HG03045 (cell line): ENCODE data around the gene HDAC7.

Experiments used
- ATAC-seq: cut with Tn5 transposase; IDR thresholded peaks from one replicate; pipeline ENCODE4 v1.9.1; 2021; ENCODE audit warnings: mild to moderate bottlenecking, moderate library complexity; ENCODE audit not compliant: unreplicated experiment

HDAC7 gene

DNA sequence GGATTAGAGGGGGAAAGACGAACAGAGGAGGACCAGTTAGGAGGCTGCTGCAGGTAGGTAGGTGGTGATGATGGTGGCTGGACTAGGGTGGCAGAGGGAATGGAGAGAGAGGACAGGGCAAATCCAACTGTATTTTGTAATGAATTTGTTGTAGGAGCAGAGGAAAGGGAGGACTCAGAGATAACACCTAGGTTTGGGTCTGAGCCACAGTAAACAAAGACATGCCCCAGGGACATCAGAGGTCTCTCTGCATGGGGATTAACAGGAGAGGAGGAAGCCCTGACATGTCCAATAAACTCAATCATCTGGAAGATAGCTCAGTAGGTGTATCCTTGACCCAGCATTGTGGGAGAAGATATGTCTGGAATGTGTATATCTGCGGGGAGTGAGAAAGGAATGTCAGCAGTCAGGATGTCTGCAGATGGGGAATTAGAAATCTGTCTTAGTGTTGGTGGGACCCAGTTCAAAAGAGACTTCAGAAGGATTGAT, 51.3 kb downstream of the HDAC7 start:
- ATAC-seq, result no peak

- no peak for ATAC-seq
Observed at GRCh38 chr12:47767216-47767724, 52.4 kb downstream of the HDAC7 start.

GRCh38 chr12:47766502-47767215, 53.0 kb downstream of the HDAC7 start:
- no peak for ATAC-seq

DNA sequence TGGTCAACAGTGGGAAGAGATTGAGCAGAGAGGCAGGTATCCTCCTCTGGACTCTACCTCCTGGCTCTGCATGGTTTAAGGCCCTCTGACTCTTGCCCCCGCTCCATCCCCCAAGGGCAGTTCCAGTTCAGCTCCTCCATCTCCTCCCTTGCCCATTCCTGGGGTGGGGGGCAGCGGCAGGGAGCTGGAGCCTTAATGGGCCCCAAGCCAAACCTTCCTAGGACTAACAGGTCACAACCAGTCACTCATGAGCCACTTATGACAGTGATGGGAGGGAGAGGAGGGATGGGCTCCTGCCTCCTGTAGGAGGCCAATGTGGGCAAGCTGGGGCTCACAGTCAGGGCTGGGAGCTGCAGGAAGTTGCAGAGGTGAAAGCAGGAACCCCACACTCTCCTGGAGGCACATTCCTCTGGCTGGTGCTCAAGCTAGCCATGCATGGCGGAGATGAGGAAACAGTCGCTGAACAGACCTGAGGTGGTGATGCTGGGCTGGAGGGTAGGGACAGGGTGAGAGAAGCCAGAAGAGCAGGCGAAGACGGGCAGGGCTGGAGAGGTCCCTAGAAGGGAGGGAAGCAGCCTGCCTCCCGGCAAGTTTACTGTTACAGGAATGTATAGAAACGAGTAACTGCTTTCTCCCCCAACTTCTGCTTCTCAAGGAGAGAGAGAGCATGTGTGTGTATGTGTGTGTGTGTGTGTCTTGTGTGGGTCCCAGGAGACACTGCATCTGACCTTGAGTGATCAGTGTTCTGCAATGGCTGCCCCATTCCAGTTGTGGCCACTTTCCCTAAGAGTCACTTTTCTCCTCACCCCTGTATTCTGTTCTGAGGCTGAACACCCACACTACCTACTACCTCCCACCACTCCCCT, 56.0 kb downstream of the HDAC7 start:
- no peak for ATAC-seq

GRCh38 chr12:47762850-47763465, 56.7 kb downstream of the HDAC7 start:
- no peak for ATAC-seq

- ATAC-seq, result peak; percentile 43
Observed at GRCh38 chr12:47758834-47759690, 60.6 kb downstream of the HDAC7 start, which contains the start of gene RAPGEF3. Gene RAPGEF3, minus strand, starts transcription at chr12:47758880. Its CDS starts 324 bp downstream, at chr12:47758556.

- no peak for ATAC-seq
Observed at GRCh38 chr12:47758584-47758833, 61.2 kb downstream of the HDAC7 start.

GRCh38 chr12:47757840-47758583, 61.7 kb downstream of the HDAC7 start:
- ATAC-seq, result no peak

DNA sequence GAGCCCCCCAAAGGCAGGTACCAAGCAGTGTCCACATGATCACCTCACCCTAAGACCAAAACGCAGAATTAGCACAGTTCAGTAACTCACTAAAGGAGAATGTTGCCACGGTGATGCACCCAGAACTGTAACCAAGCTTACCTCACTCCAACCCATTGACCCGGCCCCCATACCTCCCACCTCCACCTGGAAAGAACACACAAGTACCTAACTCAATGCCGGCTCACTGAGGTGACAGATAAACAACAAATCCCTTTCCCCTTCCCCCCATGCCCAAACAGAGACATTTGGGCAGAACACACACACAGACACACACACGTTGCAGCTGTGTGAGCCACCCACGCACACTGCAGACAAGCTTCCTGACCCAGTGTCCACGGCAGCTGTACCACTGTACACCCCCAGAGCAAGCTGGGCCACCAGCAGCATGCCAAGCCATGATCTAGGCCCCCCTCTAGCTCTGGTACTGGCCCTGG, 62.3 kb downstream of the HDAC7 start:
- ATAC-seq, result no peak

- peak; percentile 83 for ATAC-seq
Observed at GRCh38 chr12:47755655-47756562, 63.8 kb downstream of the HDAC7 start.

DNA sequence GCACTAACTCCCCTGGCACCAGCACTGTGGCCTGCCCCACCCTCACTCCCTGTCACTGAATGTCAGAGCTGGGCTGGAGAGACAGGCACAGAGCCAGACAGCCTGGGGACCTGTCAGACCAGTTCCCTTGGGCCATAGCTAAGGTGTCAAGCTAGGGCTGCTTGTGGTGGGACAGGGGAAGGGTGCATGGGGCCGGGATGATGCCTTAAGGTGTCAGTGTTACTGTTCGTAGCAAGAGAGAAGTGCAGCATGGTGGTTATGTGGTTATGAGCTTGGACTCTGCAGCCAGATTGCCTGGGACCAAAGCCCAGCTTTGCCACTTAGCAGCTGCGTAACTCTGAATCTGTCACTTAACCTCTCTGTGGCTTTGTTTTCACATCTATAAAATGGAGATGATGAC, 64.8 kb downstream of the HDAC7 start:
- ATAC-seq, result no peak

DNA sequence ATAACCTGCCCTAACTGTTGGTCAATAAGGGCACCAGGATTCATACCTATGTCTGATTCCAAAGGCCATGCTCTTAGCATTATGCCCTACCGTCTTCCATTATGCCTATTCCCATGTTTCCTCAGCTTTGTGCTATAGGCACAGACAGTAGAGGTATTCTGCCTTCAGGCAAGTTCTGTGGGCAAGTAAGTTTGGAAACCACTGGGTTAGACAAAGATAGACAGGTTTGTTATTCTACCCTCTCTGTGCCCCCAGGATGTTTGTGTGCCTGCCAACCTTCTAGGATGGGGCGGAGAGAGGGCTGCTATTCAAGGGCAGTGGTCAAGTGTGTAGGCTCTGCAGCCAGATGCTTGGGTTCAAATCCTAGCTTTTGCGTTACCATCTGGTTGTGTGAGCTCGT, 65.6 kb downstream of the HDAC7 start:
- ATAC-seq, result no peak

GRCh38 chr12:47753021-47754001, 66.4 kb downstream of the HDAC7 start:
- no peak for ATAC-seq

DNA sequence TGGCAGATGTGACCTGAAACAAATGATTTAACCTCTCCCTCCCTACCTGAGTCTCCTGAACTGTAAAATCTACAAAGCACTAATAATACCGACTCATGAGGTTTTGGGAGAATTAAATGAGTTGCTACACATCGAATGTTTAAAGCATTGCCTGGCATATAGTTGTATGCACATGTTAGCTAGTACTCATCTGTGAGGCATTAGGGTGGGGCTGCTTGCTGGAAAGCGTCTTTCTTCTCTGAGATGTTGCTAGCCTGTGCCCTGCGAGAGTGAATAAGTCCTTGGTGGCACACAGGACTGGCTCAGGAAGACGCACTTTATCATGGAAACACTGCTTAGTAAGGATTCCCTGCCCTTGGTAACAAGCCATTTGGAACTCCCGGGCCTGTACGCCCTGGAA, 67.2 kb downstream of the HDAC7 start:
- ATAC-seq, result no peak

GRCh38 chr12:47752121-47752520, 67.6 kb downstream of the HDAC7 start:
- no peak for ATAC-seq

DNA sequence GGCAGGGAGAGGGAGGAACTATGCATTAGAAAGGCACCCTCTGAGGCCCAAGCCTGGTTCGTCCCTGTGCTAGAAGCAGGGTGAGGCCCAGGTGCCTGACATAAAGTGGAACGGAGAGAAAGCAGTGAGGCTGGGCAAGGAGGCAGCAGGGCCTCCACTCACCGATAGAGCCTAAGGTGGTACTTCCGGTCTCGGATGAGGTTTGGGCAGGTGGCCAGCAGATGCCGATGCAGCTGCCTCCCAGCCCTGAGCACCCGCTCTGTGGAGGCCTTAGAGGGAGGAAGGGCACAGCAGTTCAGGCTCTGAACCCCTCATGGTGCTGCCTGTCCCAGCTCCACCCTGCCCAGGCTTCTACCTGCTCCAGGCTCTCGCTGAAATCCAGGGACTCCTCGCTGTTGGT, 68.1 kb downstream of the HDAC7 start:
- ATAC-seq, result no peak

GRCh38 chr12:47750916-47751470, 68.7 kb downstream of the HDAC7 start:
- ATAC-seq, result no peak
